ENCODE data around the gene CFAP90. TPM values are rescaled to one million over a fixed set of nuclear protein-coding genes. Genes with fewer than 3 reads are reported as not detected.

CFAP90 gene
- total RNA-seq, 1 donor from 2014 or later, result 0.64 TPM

Other genes starting within 250 kb of the CFAP90 start
- 8.1 and 10.7 TPM in 2 replicates for gene FASTKD3, start 17.9 kb upstream of the CFAP90 start, total RNA-seq
- 32.2 and 38.5 TPM in 2 replicates for gene MTRR, start 18.0 kb upstream of the CFAP90 start, total RNA-seq

All from astrocyte (in vitro differentiated cells and primary cell).